ENCODE measurements around the gene CCR7.
A peak's percentile ranks its signal among the peaks of the same experiment; 100 is the strongest.

CCR7 gene

DNA sequence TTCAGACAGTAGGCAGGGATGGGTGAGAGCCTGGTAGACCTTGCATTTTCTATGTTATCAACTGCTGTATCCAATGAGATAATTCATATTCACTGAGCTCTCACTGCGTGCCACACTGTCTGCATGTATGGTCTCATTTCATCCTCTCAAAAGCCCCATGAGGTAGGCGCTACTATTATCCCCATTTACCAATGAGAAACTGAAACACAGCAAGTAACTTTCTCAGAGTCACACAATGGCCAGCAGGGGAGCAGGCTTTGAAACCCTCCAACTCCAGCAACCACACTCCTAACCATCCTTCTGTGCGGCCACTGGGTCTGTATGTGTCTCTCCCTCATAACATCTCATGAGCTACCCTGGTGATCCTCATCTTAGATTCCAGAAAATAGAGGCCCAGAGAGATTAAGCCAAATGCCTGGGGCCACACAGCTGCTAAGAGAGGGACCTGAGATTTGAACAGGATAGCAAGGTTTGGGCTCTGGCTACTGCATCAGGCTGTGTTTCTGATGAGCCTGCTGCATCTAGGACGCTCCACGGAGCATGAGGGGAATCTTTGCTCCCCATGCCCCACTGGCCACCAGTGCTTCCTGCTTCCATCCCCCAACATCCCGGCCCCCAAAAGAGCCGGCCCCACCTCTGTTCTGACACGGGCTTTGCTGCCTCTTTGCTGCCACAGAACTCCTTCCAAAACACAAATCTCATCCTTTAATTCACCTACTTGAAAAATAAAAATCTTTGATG is 3.2 kb downstream of the CCR7 start:
- no peak for DNase-seq (ENCODE audit: low read depth)

DNA sequence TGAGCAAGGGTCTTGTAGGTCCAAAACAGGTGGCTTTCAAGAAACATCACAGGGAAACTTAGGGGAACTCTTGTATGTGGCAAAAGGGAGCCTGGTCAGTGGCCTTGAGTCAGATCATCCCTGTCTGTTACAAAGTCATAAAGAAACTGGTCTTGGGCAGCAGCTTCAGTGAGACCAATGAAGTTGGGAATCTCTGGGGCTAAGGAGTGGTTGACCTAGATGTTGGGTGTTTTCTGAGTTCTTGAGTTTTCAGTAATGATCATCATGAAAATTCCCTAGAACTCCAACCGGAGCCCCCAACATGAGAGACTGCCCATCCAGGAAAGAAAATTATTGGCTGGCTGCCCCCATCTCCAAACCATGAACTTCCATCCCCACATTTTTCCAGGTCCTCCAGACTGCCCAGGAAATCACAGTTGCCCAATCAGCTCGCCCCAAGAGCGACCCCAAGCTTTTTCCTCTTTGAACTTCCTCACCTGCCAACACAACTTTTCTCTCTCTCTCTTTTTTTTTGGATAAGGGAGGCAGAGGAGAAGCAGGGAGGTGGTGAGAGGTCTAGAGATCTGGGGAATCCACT is 3.9 kb downstream of the CCR7 start:
- DNase-seq (ENCODE audit: low read depth) = no peak

DNA sequence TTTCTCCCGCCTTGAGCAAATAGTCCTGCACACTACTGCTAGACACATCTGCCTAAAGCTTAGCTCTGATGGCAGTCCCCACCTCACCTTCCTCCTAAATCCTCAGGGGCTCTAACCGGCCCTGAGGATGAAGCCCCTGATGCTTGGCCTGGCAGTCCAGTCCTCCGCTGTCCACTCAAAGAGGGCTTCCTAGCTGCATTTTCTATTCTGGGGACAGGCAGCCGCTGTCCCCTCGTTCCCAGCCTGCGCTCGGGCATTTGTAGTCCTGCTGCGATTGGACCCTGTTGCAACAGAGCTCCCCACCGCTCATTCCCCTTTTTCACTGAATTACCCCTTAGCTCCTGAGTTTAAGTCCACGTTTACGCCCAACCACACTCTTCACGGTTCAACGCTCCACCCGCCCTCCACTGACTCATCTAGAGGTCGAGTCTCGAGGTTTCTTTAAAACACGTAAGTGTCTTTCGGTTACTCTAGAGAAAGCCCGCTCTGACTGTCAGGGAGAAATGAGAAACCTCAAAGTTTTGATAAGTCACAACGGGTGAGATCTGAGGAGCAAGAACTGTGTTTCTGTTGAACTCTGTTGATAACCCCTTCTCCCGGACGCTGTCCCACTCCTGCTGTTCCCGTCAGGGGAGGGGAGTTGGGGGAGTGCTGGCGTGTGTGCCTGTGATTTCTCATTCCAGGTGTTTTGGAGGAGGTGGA is 4.5 kb downstream of the CCR7 start:
- no peak for DNase-seq (ENCODE audit: low read depth)

DNA sequence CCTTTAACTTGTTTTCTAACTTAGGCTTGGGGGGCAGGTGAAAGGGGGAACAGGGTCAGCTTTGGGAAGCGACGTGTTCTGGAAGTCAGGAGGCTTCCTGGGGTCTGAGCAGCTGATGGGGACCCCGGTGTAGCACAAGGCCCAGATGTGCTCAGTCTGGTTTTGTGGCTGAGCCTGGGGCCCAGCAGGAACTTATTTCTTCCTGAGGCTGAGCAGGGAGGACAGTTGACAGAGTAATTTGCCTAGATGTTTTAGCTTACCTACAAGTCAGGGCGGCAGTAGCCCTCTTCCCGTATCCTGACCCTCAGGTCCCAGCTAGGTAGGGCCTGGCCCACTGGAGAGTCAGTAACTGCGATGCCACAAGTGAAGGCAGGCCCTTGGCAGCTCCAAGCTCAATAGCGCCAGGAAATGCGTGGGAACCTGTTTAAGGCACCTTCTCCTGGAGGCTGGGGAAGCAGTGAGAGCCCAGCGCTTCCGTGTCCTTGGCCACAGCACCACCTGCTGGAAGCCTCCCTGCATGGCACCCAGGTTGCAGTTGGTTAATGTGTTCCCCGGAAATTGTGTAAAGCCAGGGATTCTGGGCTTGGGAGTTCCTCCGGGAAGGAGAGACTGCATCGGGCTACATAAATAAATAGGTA is 5.2 kb downstream of the CCR7 start:
- DNase-seq (ENCODE audit: low read depth) = peak; percentile 92

DNA sequence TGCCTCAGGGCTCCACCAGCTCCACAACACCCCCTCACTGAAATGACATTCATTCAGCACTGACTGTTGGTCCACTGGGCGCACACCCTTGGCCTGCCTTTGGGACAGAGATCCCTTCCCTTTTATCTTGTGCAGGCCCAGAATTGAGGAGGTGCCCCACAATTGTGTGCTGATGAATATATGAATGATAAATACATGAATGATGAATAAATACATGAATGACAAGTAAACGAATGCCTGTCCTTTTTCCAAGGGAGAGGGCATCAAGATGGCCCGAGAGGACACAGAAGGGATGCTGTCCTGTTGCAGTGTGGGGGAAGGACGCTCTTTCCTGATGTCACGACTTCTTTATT is 5.7 kb downstream of the CCR7 start:
- no peak for DNase-seq (ENCODE audit: low read depth)

DNA sequence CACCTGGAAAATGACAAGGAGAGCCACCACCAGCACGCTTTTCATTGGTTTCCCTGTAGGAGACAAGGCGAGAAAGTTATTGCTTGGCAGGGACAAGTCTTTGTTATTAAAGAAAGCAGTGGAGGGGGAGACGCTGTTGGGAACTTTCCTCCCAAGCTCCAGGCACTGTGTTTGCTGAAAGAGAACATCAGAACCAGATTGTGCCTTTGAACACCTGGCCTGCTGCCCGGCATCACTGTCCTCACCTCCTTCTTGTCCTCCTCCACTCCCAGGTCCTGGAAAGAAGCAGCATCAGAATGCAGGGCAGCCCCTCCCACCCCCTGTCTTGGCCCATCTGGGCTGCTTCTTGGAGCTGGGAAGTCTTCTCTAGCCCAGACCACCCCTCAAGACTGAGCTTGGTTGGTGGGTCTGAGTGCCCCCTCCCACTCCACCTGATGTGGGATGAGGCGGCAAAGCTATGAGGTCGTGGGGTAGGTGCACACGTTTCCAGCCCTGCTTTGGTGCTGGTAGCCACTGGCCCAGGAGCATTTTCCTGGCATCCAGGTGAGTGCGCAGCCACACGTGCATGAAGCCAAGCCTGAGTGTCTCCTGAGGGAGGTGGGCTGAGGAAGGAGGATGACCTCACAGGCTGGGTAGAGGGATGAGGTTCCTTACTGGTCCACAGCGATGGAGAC is 6.2 kb downstream of the CCR7 start:
- no peak for DNase-seq (ENCODE audit: low read depth)

DNA sequence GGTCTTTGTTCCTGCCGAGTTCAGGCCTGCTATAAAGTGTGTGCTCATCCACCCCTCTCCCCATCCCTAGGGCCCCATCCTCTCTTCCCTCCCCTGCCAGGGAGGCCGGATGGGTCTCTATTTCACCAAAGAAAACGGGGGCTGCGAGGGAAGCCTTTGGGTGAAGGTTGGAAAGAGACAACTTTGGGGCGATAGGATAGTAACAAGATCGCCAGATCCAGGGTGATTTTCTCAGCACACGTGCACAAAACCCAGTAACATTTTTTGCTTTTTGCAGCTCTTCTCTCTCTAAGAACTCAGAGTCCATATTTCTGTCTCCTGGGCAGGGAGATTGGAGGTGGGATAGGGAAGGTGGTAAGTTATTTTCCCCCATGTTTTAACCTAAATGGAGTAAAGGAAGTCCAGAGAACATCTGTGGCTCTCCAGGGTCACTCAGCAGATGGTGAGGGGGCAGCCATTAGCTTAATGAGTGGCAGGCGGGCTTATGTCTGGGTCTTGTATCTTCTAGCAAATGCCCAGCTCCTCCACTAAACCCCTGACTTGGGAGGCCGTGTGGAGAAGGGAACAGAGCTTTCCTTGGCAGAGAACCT is 6.9 kb downstream of the CCR7 start:
- no peak for DNase-seq (ENCODE audit: low read depth)

DNA sequence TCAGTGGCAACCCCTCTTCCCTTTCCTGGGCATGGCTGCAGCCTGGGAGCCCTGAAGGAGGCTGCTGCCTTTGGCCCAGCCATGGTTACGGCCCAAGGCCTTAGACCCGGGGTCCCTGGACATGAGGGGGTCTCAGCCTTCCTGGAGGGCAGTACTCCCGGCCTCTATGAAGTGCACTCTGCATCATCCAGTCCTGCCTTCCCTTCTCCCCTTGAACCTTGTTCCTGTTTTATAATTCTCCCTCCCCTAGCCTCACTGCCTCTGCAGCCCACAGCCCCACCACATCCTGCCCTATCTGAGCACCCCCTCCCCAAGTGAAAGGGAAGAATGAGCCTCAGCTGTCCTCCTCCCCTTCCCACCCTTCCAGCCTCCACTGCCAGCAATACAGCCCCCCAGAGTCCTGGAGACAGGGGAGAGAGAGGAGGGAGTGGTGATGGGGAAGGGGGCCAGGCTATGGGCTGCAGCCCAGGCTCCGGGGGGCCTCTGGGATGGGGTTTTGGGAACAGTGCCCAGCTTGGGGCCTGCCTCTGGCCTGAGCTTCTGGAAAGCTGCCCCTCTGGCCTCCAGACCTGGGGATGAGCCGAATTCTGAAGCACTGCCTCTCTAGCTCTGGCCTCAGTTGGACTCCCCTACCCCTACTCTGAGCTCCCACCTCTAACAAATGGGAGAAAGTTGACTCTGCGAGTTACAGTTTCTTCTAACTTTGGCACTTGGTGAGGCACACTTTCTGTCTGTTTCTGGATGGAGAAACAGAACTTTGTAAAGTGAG is 7.6 kb downstream of the CCR7 start:
- DNase-seq (ENCODE audit: low read depth) = no peak

DNA sequence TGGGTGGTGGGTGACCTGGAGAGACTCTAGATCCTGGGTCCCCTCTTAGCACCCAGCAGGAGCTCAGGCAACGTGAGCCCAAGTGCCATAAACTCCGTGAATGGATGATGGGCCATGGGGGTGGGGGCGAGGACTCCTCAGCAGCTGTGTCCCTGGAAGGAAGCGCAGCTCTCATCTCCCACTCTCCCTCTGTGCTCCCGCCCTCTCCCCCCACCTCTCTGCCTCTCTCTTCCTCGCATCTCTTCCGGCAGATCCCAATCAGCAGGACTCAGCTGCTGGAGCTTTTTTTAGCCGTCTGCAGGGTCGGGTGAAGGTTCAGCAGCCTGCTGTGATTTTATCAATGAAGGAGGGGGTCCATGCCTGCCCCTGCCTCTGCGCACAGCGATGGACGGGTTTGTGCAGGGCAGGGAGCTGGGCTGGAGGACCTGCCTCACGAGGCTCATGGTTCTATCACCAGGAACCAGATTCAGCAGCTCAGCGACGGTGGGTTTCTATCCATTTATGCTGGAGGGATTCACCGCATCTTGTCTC is 8.3 kb downstream of the CCR7 start:
- no peak for DNase-seq (ENCODE audit: low read depth)

DNA sequence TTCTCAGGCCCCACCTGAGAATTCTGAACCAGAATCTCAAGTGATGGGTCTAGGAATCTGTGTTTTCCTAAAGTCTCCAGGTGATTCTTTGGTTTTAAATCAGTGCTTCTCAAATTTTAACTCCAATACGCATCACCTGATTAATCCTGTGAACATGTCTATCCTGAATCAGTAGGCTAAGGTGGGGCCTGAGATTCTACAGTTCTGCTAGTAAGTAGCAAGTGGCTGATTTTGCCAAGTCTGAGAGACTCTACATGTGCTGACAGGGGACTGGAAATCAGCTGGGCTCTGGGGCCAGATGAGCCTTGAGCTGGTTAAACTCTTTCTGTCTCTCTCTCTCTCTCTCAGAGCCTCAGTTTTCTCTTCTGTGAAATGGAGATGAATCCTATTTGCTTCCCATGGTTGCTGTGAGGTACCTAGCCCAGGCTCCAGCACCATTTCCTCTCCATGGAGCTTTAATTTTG is 9.0 kb downstream of the CCR7 start:
- no peak for DNase-seq (ENCODE audit: low read depth)

DNA sequence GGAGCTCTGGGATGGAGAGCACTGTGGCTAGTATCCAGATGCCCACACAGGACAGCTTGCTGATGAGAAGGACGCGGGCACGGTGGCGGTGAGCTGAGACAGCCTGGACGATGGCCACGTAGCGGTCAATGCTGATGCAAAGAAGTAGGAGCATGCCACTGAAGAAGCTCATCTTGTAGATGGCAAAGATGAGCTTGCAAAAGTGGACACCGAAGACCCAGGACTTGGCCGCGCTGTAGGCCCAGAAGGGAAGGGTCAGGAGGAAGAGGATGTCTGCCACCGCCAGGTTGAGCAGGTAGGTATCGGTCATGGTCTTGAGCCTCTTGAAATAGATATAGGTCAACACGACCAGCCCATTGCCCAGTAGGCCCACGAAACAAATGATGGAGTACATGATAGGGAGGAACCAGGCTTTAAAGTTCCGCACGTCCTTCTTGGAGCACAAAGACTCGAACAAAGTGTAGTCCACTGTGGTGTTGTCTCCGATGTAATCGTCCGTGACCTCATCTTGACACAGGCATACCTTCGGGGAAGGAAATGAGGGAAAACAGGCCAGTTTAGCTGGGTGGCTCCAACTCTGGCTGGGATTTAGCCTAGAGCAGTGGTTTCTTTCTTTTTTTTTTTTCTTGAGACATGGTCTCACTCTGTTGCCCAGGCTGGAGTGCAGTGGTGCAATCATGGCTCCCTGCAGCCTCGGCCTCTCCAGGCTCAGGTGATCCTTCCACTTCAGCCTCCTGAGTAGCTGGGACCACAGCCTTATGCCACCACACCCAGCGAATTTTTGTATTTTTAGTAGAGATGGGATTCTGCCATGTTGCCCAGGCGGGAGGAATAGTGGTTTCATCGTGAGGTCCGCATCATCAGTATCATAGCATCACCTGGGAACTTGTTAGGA is 9.7 kb downstream of the CCR7 start:
- no peak for DNase-seq (ENCODE audit: low read depth)

DNA sequence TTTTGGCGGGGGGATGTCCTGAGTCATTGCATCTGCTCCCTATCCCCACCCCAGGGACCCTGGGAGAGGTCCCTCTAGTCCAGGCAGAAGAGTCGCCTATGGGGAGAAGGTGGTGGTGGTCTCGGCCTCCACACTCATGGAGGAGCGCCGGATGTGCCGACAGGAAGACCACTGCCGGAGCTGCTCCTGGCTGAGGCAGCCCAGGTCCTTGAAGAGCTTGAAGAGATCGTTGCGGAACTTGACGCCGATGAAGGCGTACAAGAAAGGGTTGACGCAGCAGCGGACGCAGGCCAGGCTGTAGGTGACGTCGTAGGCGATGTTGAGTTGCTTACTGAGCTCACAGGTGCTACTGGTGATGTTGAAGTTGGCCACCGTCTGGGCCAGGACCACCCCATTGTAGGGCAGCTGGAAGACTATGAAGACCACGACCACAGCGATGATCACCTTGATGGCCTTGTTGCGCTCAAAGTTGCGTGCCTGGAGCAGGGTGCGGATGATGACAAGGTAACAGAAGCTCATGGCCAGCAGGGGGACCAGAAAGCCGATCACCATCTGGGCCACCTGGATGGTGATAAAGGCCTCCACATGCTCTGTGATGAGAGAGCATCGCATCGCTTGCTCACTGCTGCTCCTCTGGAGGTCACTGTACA is 10.5 kb downstream of the CCR7 start:
- no peak for DNase-seq (ENCODE audit: low read depth)

DNA sequence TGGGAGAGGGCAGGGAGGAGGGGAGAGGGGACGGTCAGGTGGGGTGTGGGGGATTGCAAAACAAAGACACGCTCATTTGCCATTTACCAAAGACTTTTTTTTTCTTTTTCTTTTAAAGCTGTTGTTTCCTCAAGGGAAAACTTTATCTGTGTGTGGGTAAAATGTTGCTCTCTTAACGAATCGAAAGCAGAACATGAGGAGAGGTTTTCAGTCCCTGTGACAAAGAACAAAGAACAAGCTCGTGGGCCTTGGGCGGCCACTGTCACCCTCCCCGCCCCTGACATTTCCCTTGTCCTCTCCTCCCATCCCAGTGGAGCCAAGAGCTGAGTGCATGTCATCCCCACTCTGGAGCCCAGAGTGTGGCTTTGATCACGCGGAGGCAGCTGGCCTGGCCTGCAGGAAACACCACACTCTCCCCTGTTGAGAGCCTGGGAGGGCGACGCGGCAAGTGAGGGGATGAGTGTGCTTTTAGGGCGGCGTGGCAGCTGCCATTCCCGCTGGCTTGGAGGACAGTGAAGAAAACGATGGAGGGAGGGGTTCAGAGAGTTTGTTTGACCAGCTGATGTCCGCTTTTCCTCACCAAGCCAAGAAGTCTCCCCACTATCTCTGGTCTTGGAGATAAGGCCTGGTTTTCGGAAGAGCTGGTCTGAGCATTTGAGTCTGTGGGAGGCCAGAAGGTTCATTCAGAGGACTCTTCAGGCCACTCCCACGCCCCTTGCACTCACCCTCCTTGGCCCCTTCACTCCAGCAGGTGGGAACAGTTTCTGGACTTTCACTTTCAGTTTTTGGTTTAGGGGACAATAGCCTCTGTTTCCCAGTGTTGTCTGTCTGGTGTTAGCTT is 11.4 kb downstream of the CCR7 start:
- DNase-seq (ENCODE audit: low read depth) = peak; percentile 67

DNA sequence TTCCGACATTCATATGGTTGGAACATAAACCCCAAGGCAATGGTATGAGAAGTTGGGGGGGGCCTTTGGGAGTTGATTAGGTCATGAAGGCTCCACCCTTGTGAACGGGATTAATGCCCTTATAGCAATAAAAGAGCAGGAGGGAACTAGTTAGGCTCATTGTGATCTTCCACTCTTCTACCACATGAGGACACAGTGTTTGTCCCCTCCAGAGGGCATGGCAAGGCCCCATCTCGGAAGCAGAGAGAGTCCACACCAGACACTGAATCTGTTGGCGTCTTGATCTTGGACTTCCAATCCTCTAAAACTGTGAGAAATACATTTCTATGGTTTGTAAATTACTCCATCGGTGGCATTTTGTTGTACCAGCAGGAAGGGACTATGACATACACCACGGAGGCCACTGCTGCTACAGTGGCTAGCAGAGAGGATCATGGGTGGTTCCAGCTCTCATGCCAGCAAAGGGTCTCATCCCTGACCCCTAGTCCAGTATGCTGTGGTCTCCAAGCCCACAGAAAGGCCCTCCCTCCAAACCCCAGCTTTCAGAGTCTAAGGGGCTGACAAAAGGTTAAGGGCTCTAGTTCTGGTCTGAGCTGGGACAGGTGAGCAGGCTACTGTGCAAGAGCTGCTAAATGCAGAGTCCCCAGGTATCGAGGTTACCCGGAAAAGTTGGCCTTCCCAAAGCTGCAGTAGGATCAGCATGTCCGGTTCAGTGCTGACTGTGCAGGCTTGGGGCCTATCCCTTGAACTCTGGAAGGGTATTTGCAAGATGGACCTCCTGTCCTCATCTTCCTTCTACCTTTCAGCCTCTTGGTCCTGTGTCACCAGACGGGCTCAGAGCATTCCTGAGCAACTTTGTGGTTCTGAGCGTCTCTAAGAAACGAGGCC is 12.2 kb downstream of the CCR7 start:
- DNase-seq (ENCODE audit: low read depth) = peak; percentile 53

DNA sequence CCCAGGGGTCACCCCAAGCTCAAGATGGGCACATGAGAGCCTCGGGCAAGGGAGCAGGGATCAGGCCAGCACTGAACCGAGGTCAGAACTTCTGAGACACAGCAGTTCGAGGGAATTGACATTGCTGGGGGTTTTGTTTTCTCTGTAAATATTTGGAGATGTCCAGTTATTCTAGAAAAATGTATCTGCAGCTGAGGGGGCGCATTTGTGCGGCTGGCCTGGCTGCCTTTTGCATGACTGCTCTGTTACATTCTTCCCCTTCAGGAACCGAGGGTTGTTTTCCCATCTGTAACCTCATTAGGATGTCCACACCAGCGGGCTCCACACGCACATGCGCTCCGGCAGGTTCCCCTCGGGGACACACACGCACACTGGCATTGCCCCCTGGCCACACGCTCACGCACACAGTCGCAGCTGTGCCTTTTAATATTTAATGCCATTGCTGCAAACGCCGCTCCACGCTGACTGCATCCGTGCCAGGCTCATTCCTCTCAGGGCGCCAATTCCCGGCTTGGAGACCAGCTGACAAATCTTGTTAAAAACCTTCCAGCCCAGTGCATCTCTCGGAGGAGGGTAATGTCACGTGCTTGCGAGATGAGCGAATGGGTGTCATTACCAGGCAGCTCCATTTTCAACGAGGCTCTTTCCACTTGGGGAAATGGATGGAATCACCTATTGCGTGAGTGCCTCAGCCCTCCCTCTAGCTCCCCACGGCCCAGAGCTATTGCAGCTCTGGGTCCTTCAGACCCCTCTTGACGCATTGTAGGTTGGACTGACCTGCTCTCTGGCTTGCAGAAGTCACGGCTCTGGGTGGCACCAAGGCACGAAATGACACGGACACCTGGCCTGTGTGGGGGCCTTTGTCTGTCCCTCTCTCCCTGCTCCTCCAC is 13.1 kb downstream of the CCR7 start:
- peak; percentile 100 for DNase-seq (ENCODE audit: low read depth)

Measured in EH (cell line).